Measurements from ENCODE around the gene SORCS3. TPM values are rescaled to one million over a fixed set of nuclear protein-coding genes. Genes with fewer than 3 reads are reported as not detected.

SORCS3 gene
- total RNA-seq, 1 donor from 2014 or later: not detected

- Histone ChIP-seq H3K27me3 (no peaks in the 10 kb centered on the region), H3K4me1 (no peaks in the 10 kb centered on the region), H3K36me3 (no peaks in the 10 kb centered on the region), H3K4me3 (no peak overlapping the region), H3K9me3 (no peaks in the 10 kb centered on the region), H3K27ac (no peak overlapping the region)
- no peak for TF ChIP-seq CTCF (IDR thresholded peaks at IDR 0.05)
- ATAC-seq: no peak
- intact Hi-C loops (cut with DNase I): no loop called here
- DNase-seq: no peak
These were observed 395.9 kb downstream of the SORCS3 start for GRCh38 chr10:105037022-105037421.

- intact Hi-C loops (cut with DNase I): no loop called here
- DNase-seq (no peak), ATAC-seq (no peak)
- no peaks in the 10 kb centered on the region for H3K27me3 ChIP-seq
- H3K4me3 ChIP-seq: no peak overlapping the region
- TF ChIP-seq CTCF (IDR thresholded peaks at IDR 0.05): no peak
- no peak overlapping the region for H3K27ac ChIP-seq
- H3K9me3 ChIP-seq: no peaks in the 10 kb centered on the region
- no peaks in the 10 kb centered on the region for H3K4me1 ChIP-seq
- no peaks in the 10 kb centered on the region for H3K36me3 ChIP-seq
These were observed 400.9 kb downstream of the SORCS3 start for GRCh38 chr10:105041956-105042355.

- Histone ChIP-seq H3K27me3 (no peaks in the 10 kb centered on the region), H3K36me3 (no peaks in the 10 kb centered on the region), H3K4me1 (no peaks in the 10 kb centered on the region), H3K4me3 (no peak overlapping the region), H3K27ac (no peak overlapping the region), H3K9me3 (no peaks in the 10 kb centered on the region)
- no peak for TF ChIP-seq CTCF (IDR thresholded peaks at IDR 0.05)
- intact Hi-C loops (cut with DNase I): no loop called here
- no peak for ATAC-seq
- no peak for DNase-seq
These were observed 401.9 kb downstream of the SORCS3 start for GRCh38 chr10:105042906-105043552.

GRCh38 chr10:105044902-105045301 is 403.8 kb downstream of the SORCS3 start:
- no peak for TF ChIP-seq CTCF (IDR thresholded peaks at IDR 0.05)
- no peak for ATAC-seq

GRCh38 chr10:105056413-105056812 is 415.3 kb downstream of the SORCS3 start:
- ATAC-seq: no peak
- DNase-seq: no peak
- H3K4me3 ChIP-seq: no peak overlapping the region
- H3K4me1 ChIP-seq: no peaks in the 10 kb centered on the region
- peaks cover 5% of the 10 kb centered on the region for H3K9me3 ChIP-seq
- no peak for TF ChIP-seq CTCF (IDR thresholded peaks at IDR 0.05)
- no peaks in the 10 kb centered on the region for H3K27me3 ChIP-seq
- intact Hi-C loops (cut with DNase I): no loop called here
- H3K27ac ChIP-seq: no peak overlapping the region
- H3K36me3 ChIP-seq: no peaks in the 10 kb centered on the region

More at GRCh38 chr10:105044902-105045301, 403.8 kb downstream of the SORCS3 start:
- intact Hi-C loops (cut with DNase I): no loop called here
- Histone ChIP-seq H3K27me3 (no peaks in the 10 kb centered on the region), H3K9me3 (no peaks in the 10 kb centered on the region), H3K4me3 (no peak overlapping the region), H3K4me1 (no peaks in the 10 kb centered on the region), H3K36me3 (no peaks in the 10 kb centered on the region), H3K27ac (no peak overlapping the region)
- DNase-seq: no peak

- no peaks in the 10 kb centered on the region for H3K36me3 ChIP-seq
- no peak for TF ChIP-seq CTCF (IDR thresholded peaks at IDR 0.05)
- ATAC-seq (no peak), DNase-seq (no peak)
- no peak overlapping the region for H3K27ac ChIP-seq
- H3K27me3 ChIP-seq: no peaks in the 10 kb centered on the region
- intact Hi-C loops (cut with DNase I): no loop called here
- no peaks in the 10 kb centered on the region for H3K4me1 ChIP-seq
- no peak overlapping the region for H3K4me3 ChIP-seq
- no peaks in the 10 kb centered on the region for H3K9me3 ChIP-seq
These were observed 421.9 kb downstream of the SORCS3 start for GRCh38 chr10:105062951-105063350.
